Stimulated activated CD8-positive, alpha-beta memory T cell treated with anti-CD3 and anti-CD28 coated beads, Interleukin-7, amount 100 ng/mL, for 48 hours (primary cell): ENCODE results near the gene NPM1.

Experiments used
- DNase-seq, 2 donors: peaks; one replicate each; pipeline ENCODE4 v3.0.0-alpha.2; 2020; ENCODE audit warnings: low read depth in 1 of 2; ENCODE audit errors: extremely low read depth in 1 of 2

Gene NPM1

GRCh38 chr5:171427318-171428167, 39.9 kb downstream of the NPM1 start:
- DNase-seq = no peak

- DNase-seq = no peak
Observed at GRCh38 chr5:171428168-171428696, 40.6 kb downstream of the NPM1 start.

- DNase-seq = no peak
Observed at GRCh38 chr5:171428809-171429542, 41.3 kb downstream of the NPM1 start.

- DNase-seq = no peak
Observed at GRCh38 chr5:171429543-171429910, 41.9 kb downstream of the NPM1 start.

GRCh38 chr5:171431251-171431777, 43.7 kb downstream of the NPM1 start:
- no peak for DNase-seq

- no peak for DNase-seq
Observed at GRCh38 chr5:171432076-171432475, 44.4 kb downstream of the NPM1 start.

- DNase-seq = no peak
Observed at GRCh38 chr5:171432583-171433351, 45.1 kb downstream of the NPM1 start.

GRCh38 chr5:171433352-171433698, 45.7 kb downstream of the NPM1 start:
- no peak for DNase-seq

GRCh38 chr5:171433982-171434676, 46.5 kb downstream of the NPM1 start:
- DNase-seq = no peak

- DNase-seq = no peak
Observed at GRCh38 chr5:171434874-171435273, 47.2 kb downstream of the NPM1 start.

- DNase-seq = no peak
Observed at GRCh38 chr5:171435908-171436307, 48.3 kb downstream of the NPM1 start.

- DNase-seq = no peak
Observed at GRCh38 chr5:171436804-171437285, 49.2 kb downstream of the NPM1 start.

- no peak for DNase-seq
Observed at GRCh38 chr5:171437286-171437821, 49.7 kb downstream of the NPM1 start.

GRCh38 chr5:171438738-171439137, 51.1 kb downstream of the NPM1 start:
- no peak for DNase-seq

GRCh38 chr5:171441246-171441791, 53.7 kb downstream of the NPM1 start:
- DNase-seq = no peak

- no peak for DNase-seq
Observed at GRCh38 chr5:171442287-171443042, 54.8 kb downstream of the NPM1 start.

- DNase-seq = no peak
Observed at GRCh38 chr5:171444582-171444981, 56.9 kb downstream of the NPM1 start.

GRCh38 chr5:171445644-171446516, 58.2 kb downstream of the NPM1 start:
- no peak for DNase-seq
